Astrocyte of the spinal cord (primary cell): ENCODE results near the gene DDI1.

Source experiments
- DNase-seq: peaks from one replicate; pipeline ENCODE4 v3.0.0; 2011; ENCODE audit warnings: low read depth, low spot score
- H3K4me3 ChIP-seq: 2 replicates; pipeline ENCODE4 v1.5.1; 2011; ENCODE audit warnings: low read depth, mild to moderate bottlenecking, low read length, moderate library complexity
- in situ Hi-C: cut with HindIII; loops from 2 replicates; pipeline ENCODE4 v1.10.0; 2017; ENCODE audit warnings: low sequenced_read_pairs
- TF ChIP-seq, protein P1 (sequence below): IDR thresholded peaks from 2 replicates; pipeline ENCODE4 v1.5.1; 2012; ENCODE audit warnings: low read depth, mild to moderate bottlenecking, low read length, inconsistent platforms

Gene DDI1

GRCh38 chr11:104005234-104005855, 31.1 kb upstream of the DDI1 start:
- TF ChIP-seq, protein P1, sequence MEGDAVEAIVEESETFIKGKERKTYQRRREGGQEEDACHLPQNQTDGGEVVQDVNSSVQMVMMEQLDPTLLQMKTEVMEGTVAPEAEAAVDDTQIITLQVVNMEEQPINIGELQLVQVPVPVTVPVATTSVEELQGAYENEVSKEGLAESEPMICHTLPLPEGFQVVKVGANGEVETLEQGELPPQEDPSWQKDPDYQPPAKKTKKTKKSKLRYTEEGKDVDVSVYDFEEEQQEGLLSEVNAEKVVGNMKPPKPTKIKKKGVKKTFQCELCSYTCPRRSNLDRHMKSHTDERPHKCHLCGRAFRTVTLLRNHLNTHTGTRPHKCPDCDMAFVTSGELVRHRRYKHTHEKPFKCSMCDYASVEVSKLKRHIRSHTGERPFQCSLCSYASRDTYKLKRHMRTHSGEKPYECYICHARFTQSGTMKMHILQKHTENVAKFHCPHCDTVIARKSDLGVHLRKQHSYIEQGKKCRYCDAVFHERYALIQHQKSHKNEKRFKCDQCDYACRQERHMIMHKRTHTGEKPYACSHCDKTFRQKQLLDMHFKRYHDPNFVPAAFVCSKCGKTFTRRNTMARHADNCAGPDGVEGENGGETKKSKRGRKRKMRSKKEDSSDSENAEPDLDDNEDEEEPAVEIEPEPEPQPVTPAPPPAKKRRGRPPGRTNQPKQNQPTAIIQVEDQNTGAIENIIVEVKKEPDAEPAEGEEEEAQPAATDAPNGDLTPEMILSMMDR: no peak
- no peak overlapping the region for H3K4me3 ChIP-seq
- DNase-seq: no peak
- in situ Hi-C loops: no loop called here

DNA sequence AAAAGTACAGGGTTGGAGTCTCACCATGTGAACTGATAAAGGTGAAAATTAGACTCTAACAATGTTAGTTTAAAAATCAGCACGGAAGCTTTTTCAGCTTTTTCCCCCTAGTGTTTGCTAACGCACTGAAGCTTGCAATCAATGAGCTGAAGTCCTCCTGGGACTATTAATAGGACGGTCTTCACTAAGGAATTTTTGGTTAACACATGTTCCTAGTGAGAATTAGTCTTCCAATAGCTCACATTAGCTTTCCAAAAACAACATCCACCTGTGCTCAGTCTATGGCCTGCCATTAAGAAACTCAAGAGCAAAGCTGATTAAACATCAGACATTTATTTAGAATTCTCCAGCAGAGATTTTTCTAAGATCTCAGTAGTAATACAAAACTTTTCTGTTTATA, 26.7 kb upstream of the DDI1 start:
- TF ChIP-seq, protein P1: no peak
- in situ Hi-C loops: no loop called here
- no peak for DNase-seq
- no peak overlapping the region for H3K4me3 ChIP-seq

GRCh38 chr11:104011044-104011443, 25.4 kb upstream of the DDI1 start:
- no peak for DNase-seq

DNA sequence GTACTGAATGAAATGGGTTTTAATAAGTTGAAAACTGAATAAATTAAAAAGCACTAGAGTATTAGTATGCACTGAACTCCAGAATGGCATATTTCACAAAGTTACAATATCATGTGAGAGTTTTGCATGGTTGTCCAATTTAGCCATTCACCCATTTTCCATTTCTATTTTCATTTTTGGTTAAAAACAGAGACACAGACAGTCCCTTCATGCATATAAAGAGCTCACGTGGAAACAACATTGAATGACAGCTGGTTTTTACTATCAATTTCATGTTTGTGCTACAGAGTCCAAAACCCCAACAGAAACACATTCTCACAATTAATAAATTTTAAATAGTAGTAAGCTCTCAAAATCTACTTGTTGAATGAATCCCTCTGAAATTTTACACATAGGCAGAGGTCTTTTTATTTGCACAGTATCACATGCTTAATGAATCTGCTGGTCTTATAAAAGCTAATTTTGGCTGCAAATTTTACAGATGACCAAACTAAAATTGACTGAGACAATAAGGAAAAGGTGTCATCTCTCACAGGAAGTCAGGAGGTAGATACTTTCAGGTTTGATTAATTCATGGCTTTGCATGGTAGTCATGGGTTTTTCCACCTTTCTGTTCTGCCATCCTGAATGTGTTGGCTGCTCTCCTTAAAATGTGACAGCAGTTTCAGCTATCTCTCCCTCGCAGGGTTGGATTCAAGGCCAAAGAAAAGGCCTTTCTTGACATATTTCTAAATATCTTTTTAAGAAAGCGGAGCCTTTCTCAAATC, 20.6 kb upstream of the DDI1 start:
- in situ Hi-C loops: no loop called here
- TF ChIP-seq, protein P1: no peak
- no peak overlapping the region for H3K4me3 ChIP-seq
- DNase-seq: no peak

More at GRCh38 chr11:104011044-104011443, 25.4 kb upstream of the DDI1 start:
- in situ Hi-C loops: no loop called here
- TF ChIP-seq, protein P1: no peak
- H3K4me3 ChIP-seq: no peak overlapping the region

GRCh38 chr11:104024572-104024971, 11.9 kb upstream of the DDI1 start:
- in situ Hi-C loops: no loop called here
- TF ChIP-seq, protein P1: no peak
- DNase-seq: no peak
- no peak overlapping the region for H3K4me3 ChIP-seq

GRCh38 chr11:104028476-104029263, 7.8 kb upstream of the DDI1 start:
- TF ChIP-seq, protein P1: no peak

More at GRCh38 chr11:104028476-104029263, 7.8 kb upstream of the DDI1 start:
- peak; percentile 44 for DNase-seq
- in situ Hi-C loops: no loop called here
- H3K4me3 ChIP-seq: no peak overlapping the region
